ENCODE data around the gene FSIP1.

Gene FSIP1

GRCh38 chr15:39698444-39699390, 83.9 kb downstream of the FSIP1 start:
- TF ChIP-seq, protein P1, sequence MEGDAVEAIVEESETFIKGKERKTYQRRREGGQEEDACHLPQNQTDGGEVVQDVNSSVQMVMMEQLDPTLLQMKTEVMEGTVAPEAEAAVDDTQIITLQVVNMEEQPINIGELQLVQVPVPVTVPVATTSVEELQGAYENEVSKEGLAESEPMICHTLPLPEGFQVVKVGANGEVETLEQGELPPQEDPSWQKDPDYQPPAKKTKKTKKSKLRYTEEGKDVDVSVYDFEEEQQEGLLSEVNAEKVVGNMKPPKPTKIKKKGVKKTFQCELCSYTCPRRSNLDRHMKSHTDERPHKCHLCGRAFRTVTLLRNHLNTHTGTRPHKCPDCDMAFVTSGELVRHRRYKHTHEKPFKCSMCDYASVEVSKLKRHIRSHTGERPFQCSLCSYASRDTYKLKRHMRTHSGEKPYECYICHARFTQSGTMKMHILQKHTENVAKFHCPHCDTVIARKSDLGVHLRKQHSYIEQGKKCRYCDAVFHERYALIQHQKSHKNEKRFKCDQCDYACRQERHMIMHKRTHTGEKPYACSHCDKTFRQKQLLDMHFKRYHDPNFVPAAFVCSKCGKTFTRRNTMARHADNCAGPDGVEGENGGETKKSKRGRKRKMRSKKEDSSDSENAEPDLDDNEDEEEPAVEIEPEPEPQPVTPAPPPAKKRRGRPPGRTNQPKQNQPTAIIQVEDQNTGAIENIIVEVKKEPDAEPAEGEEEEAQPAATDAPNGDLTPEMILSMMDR (IDR thresholded peaks at IDR 0.05; ENCODE audit: insufficient read depth, low read length, missing control alignments) = no peak
- no peak for DNase-seq (ENCODE audit: low read depth, low spot score)
- no peak overlapping the region for H3K4me3 ChIP-seq (ENCODE audit: low read depth, low read length)
- CTCF ChIA-PET = interaction anchor here (4.3 kb wide), 1 partner anchor 13 kb away, joined by 48 read pairs; no protein-coding TSS in a partner anchor
- POLR2A ChIA-PET = no interaction called here

- ChIA-PET POLR2A (interaction anchor here (0.8 kb wide), 1 partner anchor 210 kb away, joined by 3 read pairs; no protein-coding TSS in a partner anchor), CTCF (interaction anchor here (1.7 kb wide), 1 partner anchor 11 kb away, joined by 7 read pairs; no protein-coding TSS in a partner anchor)
- TF ChIP-seq, protein P1 (IDR thresholded peaks at IDR 0.05; ENCODE audit: insufficient read depth, low read length, missing control alignments) = no peak
- H3K4me3 ChIP-seq (ENCODE audit: low read depth, low read length) = no peak overlapping the region
- DNase-seq (ENCODE audit: low read depth, low spot score) = no peak
These were observed 85.1 kb downstream of the FSIP1 start for GRCh38 chr15:39697509-39697908.

DNA sequence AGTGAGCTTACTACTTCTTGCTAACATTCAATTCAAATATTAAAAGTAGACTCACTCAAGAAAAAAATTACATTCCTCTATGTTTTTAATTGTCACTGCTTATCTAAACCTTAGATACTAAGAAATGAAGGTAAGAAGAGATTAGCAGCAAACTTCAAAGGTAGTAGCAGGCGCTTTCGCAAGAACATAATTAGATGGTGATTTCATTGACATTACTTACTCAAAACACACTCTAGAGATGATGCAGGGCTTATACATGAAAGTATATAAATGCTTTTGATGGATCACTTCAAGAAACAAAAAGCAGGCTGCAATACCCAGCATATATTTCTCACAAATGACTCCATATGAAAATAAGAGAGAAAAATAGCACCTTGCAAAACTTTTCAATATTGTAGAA, 86.8 kb downstream of the FSIP1 start:
- ChIA-PET CTCF (interaction anchor here (1.9 kb wide), 1 partner anchor 10 kb away, joined by 12 read pairs; no protein-coding TSS in a partner anchor), POLR2A (no interaction called here)
- TF ChIP-seq, protein P1 (IDR thresholded peaks at IDR 0.05; ENCODE audit: insufficient read depth, low read length, missing control alignments) = no peak
- DNase-seq (ENCODE audit: low read depth, low spot score) = no peak
- no peak overlapping the region for H3K4me3 ChIP-seq (ENCODE audit: low read depth, low read length)

DNA sequence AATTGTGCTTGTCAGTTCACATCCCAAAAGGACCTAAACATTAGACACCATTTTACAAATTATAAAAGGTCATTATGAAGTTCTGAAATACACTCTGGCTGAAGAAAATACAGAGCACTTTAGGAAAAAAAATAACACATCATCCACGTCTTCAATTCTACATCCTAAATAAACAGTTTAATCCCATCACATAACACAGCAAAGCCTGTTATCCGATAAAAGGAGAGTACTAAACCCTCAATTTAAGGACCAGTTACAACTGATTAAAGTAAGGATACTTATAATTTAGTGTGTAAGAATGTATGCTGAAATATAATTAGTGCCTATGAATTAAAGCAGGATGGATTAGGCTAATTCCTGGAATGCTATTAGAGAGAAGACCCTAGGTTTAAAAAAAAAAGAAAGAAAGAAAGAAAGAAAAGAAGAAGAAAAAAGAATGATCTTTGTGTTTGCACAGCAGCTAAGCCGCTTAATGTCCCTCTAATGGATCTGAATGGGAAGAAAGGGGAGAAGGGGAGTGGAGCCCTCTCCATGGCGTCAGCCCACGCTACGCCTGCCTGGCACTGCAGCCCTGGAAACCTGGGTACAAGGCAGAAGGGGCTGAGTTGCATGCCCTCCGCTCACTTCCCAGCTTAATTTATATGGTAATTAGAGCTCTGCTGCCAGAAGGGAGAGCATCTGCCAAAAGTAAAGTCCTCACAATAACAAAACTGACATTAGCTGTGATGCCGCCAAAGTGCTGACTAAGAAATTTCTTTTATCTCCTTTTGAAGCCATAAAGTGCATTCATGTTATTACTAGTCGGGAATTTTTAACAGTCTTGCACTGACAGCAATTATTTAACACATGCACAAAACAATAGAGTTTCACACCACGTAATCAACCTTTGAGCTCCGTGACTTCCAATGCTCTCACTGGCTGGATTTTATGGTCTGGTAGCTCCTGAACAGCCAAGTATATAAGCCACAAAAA, 90.0 kb downstream of the FSIP1 start:
- TF ChIP-seq, protein P1 (IDR thresholded peaks at IDR 0.05; ENCODE audit: insufficient read depth, low read length, missing control alignments) = no peak
- no peak overlapping the region for H3K4me3 ChIP-seq (ENCODE audit: low read depth, low read length)
- CTCF ChIA-PET = interaction anchor here (1.0 to 5.3 kb wide), 3 partner anchors 8 to 65 kb away, joined by 3 to 54 read pairs (median 3); no protein-coding TSS in a partner anchor
- DNase-seq (ENCODE audit: low read depth, low spot score) = no peak
- POLR2A ChIA-PET = no interaction called here

DNA sequence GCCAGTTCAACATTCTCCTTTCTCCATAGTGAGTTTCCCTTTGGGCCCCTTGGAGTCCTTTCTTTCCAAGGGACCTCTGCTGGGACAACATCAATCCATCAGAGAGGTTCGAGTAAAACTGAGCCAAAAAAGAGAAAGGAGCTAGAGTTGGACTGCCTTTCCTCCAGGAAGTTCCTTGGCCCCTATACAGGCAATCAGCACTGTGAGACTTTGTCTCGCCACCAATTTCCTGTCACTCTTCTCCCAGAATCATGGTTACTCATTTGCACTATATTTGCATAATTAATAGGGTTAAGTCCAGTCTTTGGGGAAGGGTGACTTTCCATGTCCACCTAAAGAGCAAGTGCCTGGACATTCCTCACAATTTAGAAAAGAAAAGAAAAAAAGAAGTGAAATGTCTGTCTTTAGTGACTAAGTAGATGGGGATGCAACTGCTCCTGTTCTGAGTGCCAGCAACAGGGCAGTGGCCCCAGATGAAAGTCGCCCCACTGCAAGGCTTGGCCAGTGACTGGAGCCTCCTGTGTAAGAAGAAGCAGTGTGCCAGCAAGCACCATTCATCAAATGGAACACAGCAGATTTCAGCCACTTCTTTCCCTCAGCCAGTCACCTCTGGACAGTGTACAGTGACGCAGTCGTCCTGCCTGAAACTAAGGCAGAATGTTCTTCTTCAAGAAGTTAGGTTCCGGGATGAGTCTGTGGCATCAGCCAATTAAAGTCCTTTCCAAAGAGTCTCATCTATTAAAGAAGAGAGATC, 91.6 kb downstream of the FSIP1 start:
- no peak overlapping the region for H3K4me3 ChIP-seq (ENCODE audit: low read depth, low read length)
- no peak for DNase-seq (ENCODE audit: low read depth, low spot score)
- POLR2A ChIA-PET = no interaction called here
- CTCF ChIA-PET = interaction anchor here (1.4 to 5.3 kb wide), 2 partner anchors 10 to 66 kb away, joined by 3 to 54 read pairs; no protein-coding TSS in a partner anchor
- TF ChIP-seq, protein P1 (IDR thresholded peaks at IDR 0.05; ENCODE audit: insufficient read depth, low read length, missing control alignments) = no peak
